BJ (cell line): ENCODE results near the gene SHLD1. TPM values are rescaled to one million over a fixed set of nuclear protein-coding genes. Genes with fewer than 3 reads are reported as not detected.

Experiments
- CTCF ChIA-PET: fragments of 350-600 bp; formaldehyde crosslinking; extraction: SDS; loops from one replicate; lab custom pipeline; 2021; ENCODE audit warnings: antibody characterized with exemption, inconsistent platforms; lab: Yijun Ruan, JAX
- POLR2A ChIA-PET: fragments of 300-600 bp; sonication (Branson Sonifier 250); formaldehyde crosslinking; extraction: SDS; loops from one replicate; lab custom pipeline; 2021; ENCODE audit warnings: antibody characterized with exemption; lab: Charles Lee
- DNase-seq: peaks from one replicate; pipeline ENCODE4 v3.0.0-alpha.2; 2011; ENCODE audit warnings: low read depth
- H3K27me3 ChIP-seq: 2 replicates; pipeline ENCODE4 v1.6.0; 2011; ENCODE audit warnings: low read length; ENCODE audit not compliant: control insufficient read depth, insufficient read depth
- H3K36me3 ChIP-seq: 2 replicates; pipeline ENCODE4 v1.5.1; 2011; ENCODE audit warnings: low read length; ENCODE audit not compliant: control insufficient read depth, insufficient read depth
- H3K4me3 ChIP-seq: 2 replicates; pipeline ENCODE4 v1.5.1; 2011; ENCODE audit warnings: low read depth, mild to moderate bottlenecking, control low read depth, low read length
- CTCF ChIP-seq: IDR thresholded peaks from 2 replicates; pipeline ENCODE4 v1.5.1; 2011; ENCODE audit warnings: low read depth, mild to moderate bottlenecking, control low read depth, inconsistent platforms, low read length, moderate library complexity; ENCODE audit not compliant: insufficient read depth
- polyA plus RNA-seq: library from polyadenylated mRNA; depleted of rRNA; stranded (reverse); fragments of >200 nt; gene quantifications from 2 replicates; pipeline ENCODE4 v1.2.3, GENCODE V29; 2011

The SHLD1 gene
- polyA plus RNA-seq, 1 experiment = 2.0 TPM

GRCh38 chr20:5827098-5827853 is 77.1 kb downstream of the SHLD1 start:
- POLR2A ChIA-PET = no interaction called here
- H3K27me3 ChIP-seq = no peaks in the 10 kb centered on the region
- no peaks in the 10 kb centered on the region for H3K36me3 ChIP-seq
- CTCF ChIA-PET = no interaction called here
- no peak for TF ChIP-seq CTCF
- no peak overlapping the region for H3K4me3 ChIP-seq
- no peak for DNase-seq

- TF ChIP-seq CTCF = no peak
- no peak overlapping the region for H3K4me3 ChIP-seq
- POLR2A ChIA-PET = no interaction called here
- no peaks in the 10 kb centered on the region for H3K36me3 ChIP-seq
- DNase-seq = no peak
- CTCF ChIA-PET = no interaction called here
- no peaks in the 10 kb centered on the region for H3K27me3 ChIP-seq
Observed at GRCh38 chr20:5827861-5828260, 77.7 kb downstream of the SHLD1 start.

GRCh38 chr20:5829241-5829809 is 79.1 kb downstream of the SHLD1 start:
- ChIA-PET POLR2A (no interaction called here), CTCF (no interaction called here)
- H3K4me3 ChIP-seq = no peak overlapping the region
- no peaks in the 10 kb centered on the region for H3K36me3 ChIP-seq
- no peaks in the 10 kb centered on the region for H3K27me3 ChIP-seq
- no peak for DNase-seq
- TF ChIP-seq CTCF = no peak

- Histone ChIP-seq H3K27me3 (no peaks in the 10 kb centered on the region; the same call in 1 of the 2 replicates), H3K4me3 (no peak overlapping the region), H3K36me3 (no peaks in the 10 kb centered on the region)
- ChIA-PET CTCF (no interaction called here), POLR2A (no interaction called here)
- no peak for DNase-seq
- TF ChIP-seq CTCF = no peak
Observed at GRCh38 chr20:5831539-5832237, 81.5 kb downstream of the SHLD1 start.

- ChIA-PET CTCF (no interaction called here), POLR2A (no interaction called here)
- Histone ChIP-seq H3K36me3 (no peaks in the 10 kb centered on the region), H3K27me3 (no peaks in the 10 kb centered on the region; the same call in 1 of the 2 replicates), H3K4me3 (no peak overlapping the region)
- no peak for DNase-seq
- TF ChIP-seq CTCF = no peak
Observed at GRCh38 chr20:5833309-5833941, 83.2 kb downstream of the SHLD1 start.
